Stimulated activated CD4-positive, alpha-beta T cell treated with anti-CD3 and anti-CD28 coated beads, Interleukin-15, amount 100 ng/mL, for 24 hours (primary cell): ENCODE data around the gene MMEL1.
"Not testable (repeated sequence)": the region's sequence is repeated elsewhere in the genome, so short reads cannot be mapped to it uniquely, and the experiment has no call there.

Source experiments
- DNase-seq: peaks from one replicate; pipeline ENCODE4 v3.0.0-alpha.2; 2020

The MMEL1 gene

DNA sequence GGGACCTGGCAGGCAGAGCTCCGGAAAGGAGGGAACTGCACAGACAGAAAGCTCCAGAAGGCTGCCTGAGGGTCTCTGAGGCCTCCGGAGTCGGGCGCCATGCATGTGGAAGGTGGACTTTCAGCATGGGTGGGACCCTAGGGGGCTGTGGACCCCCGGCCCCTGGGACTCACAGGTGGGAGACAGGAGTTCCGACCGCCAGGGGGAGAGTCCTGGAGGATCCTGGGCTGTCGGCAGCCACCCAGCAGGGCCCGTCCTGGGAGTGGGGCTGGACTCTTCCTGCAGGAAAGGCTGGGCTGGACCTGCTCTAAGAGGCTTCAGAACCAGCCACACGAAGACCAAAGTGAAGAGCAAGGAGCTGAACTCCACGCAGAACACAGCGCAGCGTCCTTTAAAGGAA lies 63.1 kb downstream of the MMEL1 start:
- not testable (repeated sequence) for DNase-seq

DNA sequence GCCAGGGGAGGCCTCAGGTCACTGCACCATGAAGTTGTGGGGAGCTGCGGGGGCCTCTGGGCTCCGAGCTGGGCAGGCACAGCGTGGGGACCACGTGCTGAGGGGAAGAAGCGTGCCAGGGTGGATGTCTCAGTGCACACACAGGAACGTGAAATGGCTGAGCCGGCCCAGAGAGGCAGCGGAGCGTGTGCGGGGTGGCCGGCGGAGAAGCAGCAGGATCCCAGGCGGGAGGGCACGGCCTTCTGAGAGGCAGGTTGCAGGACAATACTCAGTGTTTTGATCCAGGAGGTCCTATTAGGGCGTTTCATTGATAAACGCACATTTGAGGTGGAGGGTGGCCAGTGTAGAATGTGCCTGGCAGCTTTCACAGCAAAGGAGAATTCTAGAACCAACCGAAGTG lies 63.8 kb downstream of the MMEL1 start:
- no peak for DNase-seq

DNA sequence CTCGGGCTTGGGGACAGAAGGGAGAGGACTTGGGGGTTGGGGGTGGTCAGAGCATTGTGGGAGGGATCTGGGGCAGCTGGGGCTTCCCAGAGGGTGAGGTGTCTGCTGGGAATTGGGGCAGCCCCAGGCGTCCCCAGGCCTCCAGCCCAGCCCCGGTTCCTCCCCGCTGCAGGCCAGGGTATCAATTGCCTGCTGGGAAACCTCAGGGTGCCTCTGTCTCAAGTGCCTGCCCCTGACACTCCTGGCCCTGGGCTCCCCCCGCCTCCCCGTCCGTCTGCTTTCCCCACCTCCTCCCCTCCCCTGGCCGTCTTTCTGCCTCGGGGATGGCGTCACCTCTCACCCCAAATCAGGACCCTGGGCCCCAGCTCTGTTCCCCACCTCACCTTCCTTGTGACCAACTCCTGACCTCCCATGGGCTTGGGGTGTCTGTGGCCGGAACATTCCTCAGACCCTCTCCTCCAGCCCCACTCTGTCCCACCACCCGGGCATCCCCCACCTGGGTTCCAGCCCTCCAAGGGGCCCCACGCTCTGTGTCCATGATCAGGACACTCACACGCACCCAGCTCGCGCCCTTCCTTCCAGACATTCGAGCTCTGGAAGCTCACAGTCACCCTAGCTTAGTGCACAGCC lies 64.5 kb downstream of the MMEL1 start:
- not testable (repeated sequence) for DNase-seq

DNA sequence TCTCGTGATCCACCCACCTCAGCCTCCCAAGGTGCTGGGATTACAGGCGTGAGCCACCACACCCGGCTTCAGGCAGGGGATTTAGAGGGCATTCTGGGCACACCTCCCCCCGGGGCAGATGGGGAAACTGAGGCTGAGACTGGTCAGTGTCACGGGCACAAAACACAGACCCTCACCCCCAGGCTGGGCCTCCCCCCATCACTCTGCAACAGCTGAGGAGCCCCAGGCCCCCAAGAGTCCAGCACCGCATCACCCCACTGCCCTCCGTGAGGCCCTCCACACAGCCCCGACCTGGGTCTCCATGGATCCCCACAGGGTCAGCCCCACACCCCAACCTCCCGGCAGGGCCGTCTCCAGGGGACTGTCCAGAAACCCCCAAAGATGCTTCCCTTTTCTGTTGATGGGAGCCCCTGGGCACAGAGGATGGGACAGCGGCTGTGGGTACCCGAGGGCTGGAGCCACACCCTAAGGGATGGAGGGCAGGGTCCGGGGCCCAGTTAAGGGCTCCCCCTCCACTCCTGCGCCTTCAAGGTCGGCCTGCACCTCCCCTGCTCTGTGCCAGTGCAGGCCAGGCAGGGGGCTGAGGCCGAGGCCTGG lies 65.6 kb downstream of the MMEL1 start:
- no peak for DNase-seq

DNA sequence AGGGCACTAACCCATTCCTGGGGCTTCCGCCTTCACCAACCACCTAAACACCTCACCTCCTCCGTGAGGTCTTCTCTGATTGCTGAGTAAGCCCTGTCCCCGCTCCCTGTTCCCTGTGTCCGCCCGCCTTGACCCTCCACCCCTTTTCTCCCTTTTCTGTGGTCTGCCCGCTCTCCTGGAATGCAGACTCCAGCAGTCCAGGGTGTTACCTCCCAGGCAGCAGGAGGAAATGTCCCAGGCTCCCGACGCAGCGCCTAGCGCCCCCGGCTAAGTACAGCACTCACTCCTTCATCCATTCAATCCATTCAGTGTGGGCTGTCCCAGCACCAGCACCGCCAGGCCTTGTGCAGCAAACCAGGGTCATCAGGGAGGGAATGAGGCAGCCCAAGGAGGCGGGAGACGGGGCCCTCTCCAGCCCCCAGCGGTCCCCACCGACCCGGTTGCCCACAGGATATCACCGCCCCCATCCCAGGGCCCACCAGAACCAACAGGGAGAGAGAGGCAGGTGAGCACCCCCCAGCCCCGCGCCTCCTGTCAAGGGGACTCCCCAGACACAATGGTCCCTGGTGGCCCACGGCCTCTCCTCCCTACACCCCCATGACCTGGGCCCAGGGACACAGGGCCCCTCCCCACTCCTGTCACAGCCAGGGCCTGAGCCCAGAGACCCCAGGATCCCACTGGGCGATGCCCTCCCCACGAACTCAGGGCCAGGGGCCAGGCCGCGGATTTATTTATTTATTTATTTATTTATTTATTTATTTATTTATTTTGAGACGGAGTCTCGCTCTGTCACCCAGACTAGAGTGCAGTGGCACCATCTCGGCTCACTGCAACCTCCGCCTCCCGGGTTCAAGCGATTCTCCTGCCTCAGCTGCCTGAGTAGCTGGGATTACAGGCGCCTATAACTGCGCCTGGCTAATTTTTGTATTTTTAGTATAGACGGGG lies 66.4 kb downstream of the MMEL1 start:
- DNase-seq = no peak

DNA sequence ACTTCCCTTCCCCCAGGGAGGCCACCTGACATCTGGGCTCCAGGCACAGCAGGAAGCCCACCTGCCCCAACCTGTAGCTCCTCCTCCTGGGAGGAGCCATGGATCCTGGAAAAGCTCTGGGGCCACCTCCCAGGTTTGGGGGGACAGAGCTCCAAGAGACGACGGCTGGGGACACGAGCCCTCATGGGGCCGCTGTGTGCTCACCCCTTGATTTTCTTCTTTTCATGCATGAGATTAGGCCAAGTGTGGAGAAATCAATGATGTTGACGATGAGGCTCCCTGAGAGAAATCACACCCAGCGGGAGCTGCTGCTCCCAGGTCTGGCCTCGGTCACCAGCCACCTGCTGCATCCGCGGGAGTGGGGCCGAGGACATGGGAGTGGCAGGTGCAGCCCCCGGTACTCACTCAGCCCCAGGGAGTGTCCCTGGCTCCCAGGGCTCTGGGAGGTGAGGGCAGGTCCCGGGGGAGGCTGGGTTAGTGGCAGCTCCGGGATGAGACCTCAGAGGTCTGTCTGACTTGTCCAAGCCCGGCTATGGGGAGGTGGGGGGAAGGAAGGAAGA lies 67.9 kb downstream of the MMEL1 start:
- no peak for DNase-seq

DNA sequence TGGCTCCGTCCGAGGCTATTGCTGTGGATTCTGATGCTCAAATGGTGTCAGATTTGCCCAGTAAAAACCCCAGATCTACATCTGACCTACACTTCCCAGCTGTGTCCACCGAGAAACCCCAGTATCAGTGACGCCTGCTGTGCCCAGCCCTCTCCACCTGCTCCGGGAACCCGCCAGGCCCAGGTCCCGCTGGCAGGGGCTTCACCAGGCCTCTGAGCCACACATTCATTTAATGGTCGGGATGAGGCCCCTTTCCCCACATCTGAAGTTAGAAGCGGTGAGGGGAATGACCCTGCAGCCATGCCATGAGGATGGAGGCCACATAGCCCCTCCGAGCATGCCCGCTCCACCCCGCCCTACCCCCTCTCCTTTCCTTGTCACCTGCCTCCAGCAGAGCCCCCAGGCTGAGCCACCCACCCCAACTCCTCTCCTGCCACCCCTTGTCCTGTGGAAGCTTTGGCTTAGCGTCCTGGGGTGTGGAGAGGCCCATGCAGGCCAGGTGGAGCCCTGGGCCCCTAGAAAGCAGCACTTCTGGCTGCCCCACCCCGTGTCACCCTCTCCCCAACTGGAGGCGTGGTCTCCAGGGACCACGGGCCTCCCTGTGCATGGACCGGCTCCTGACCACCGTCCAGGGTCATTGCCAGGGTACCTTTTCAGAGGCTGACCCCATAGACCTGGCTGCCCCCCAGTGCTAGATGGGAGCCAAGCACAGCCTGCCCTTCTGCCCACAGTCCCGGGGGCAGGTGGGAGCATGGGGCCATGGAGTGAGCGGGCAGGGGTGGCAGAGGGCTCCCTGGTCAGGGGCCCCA lies 68.6 kb downstream of the MMEL1 start:
- no peak for DNase-seq

DNA sequence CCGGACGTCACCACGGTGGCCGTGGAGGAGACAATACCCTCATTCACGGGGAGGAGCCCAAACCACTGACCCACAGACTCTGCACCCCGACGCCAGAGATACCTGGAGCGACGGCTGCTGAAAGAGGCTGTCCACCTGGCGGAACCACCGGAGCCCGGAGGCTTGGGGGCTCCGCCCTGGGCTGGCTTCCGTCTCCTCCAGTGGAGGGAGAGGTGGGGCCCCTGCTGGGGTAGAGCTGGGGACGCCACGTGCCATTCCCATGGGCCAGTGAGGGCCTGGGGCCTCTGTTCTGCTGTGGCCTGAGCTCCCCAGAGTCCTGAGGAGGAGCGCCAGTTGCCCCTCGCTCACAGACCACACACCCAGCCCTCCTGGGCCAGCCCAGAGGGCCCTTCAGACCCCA lies 69.6 kb downstream of the MMEL1 start:
- no peak for DNase-seq

DNA sequence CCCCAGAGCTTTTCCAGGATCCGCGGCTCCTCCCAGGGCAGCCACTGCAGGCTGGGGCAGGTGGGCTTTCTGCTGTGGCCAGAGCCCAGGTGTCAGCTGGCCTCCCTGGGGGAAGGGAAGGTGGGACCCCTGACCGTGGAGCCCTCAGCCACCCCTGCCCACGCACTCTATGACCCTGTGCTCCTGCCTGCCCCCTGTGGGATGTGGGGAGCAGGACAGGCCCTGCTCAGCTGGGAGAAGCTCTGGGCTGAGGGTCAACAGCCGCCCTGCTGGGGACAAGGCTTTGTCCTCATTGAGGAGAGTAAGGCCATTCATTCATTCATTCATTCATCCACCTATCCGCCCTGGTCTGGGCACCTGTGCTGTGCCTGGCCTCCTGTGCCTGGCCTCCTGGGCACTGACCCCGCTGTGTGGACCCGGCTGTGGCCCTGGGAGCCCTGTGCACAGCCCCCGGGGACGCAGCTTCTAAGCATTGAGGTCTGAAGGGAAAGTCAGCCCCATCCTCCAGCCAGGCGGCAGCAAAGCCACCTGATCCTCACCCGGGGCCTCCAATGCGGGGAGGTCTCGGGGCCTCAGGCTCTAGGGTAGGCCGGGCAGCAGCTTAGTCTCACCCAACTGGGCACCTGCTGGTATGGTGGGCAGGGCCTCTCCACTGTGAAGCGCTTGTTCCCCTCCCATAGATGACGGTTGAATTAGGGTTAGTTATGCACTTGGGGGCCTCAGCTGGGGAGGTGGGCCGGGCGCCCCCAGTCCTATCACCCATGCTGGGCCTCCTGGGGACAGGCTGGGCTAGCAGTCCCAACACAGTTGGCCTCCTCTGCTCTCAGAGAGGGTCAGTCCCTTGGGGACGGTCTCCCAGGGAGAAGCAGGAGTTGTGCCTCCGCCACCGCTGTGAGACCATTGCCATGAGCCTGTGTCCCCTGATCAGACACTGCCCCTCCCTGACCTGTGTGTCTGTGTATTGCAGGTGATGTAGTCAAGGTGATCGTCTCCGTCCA lies 70.6 kb downstream of the MMEL1 start:
- peak; percentile 48 for DNase-seq

DNA sequence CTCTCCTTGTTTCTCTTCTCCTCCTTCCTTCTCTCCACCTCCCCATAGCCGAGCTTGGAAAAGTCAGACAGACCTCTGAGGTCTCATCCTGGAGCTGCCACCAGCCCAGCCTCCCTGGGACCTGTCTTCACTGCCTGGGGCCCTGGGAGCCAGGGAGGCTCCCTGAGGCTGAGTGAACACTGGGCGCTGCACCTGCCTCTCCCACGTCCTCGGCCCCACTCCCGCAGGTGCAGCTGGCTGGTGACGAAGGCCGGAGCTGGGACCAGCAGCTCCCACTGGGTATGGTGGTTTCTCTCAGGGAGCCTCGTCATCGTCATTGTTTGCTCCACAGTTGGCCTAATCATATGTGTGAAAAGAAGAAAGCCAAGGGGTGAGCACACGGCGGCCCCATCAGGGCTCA lies 71.4 kb downstream of the MMEL1 start:
- no peak for DNase-seq

DNA sequence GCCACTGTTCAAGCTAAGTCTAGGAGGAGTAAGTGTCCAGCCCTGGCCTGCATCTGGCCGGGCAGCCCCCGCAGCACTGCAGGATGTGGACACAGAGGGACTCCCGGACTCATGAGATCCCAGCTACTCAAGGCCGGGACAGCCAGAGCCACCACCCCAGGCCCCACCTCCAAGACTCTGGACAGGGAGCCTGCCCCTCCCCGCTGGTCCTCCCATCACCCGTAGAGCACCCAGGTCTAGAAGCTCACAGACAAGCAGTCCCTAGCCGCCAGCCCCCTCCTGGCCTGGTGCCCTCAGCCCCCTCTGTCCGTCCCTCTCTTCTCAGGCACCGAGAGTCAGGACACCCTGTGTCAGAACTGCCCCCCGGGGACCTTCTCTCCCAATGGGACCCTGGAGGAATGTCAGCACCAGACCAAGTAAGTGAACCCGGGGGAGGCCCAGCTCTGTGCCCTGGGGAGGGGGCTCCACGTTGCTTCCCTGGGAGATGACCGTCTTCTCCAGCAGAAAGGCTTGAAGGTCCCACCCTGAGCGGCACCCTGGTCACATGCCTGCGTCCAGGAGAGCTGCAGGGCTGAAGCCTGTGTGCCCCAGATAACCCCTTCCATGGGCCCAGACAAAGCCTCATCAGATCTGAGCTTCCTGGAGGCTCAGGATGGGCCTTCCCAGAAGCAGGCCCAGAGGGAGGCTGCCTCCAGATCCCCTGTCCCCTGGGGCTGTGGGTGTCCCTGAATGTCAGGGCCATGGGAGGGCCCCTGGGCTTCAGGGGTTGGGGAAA lies 72.3 kb downstream of the MMEL1 start:
- DNase-seq = no peak

DNA sequence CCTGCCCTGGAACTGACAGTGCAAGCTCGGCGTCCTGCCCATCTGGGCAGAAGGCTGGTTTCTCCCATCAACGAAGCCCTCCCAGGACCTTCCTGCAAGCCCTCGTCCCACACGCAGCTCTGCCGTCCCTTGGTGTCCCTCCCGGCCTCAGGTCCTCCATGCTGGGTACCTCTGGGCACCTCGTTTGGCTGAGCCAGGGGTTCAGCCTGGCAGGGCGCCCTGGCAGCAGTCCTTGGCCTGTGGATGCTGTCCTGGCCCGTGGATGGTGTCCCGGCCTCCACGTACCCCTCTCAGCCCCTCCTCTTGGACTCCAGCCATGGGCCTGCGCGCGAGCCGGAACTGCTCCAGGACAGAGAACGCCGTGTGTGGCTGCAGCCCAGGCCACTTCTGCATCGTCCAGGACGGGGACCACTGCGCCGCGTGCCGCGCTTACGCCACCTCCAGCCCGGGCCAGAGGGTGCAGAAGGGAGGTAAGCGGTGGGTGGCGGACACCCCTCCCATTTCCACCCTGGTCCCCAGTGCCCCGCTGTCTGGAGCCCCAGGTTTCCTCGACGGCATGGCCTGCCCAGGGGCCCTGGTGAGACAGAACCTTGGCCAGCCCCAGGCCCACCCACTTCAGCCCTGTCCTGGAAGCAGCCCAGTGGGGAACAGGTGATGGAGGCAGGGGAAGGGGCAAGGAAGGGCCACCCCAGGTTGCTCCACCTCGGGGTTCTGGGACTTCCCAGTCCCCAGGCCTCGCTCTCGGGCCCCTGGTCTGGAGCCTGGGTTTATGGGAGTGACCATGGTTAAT lies 73.1 kb downstream of the MMEL1 start:
- DNase-seq = no peak

DNA sequence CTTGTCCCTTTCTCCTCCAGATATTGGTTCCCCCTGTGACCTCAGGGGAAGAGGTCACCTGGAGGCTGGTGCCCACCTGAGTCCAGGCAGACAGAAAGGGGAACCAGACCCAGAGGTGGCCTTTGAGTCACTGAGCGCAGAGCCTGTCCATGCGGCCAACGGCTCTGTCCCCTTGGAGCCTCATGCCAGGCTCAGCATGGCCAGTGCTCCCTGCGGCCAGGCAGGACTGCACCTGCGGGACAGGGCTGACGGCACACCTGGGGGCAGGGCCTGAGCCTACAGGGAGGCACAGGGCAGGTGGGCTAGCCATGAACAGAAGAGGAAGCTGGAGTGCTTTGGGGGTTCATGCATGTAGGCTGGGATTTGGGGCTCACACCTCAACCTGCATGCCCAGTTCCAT lies 74.0 kb downstream of the MMEL1 start:
- DNase-seq = no peak

DNA sequence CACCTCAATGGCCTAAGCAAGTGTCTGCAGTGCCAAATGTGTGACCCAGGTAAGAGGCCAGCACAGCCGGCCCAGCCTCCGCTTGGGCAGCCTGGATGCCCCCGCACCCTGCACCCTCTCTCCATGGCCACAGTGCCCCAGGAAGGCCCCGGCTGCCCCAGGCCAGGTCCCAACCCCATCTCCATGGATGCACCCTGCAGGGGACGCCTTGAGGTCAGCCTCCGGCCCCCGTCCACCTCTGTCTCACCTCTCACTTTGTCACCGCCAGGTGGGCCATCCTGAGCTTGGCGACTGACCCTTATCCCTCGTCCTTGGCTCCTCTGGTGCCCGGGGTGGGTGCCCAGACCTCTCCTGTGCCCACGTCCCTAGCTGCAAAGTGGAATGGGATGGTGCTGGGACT lies 74.4 kb downstream of the MMEL1 start:
- no peak for DNase-seq

DNA sequence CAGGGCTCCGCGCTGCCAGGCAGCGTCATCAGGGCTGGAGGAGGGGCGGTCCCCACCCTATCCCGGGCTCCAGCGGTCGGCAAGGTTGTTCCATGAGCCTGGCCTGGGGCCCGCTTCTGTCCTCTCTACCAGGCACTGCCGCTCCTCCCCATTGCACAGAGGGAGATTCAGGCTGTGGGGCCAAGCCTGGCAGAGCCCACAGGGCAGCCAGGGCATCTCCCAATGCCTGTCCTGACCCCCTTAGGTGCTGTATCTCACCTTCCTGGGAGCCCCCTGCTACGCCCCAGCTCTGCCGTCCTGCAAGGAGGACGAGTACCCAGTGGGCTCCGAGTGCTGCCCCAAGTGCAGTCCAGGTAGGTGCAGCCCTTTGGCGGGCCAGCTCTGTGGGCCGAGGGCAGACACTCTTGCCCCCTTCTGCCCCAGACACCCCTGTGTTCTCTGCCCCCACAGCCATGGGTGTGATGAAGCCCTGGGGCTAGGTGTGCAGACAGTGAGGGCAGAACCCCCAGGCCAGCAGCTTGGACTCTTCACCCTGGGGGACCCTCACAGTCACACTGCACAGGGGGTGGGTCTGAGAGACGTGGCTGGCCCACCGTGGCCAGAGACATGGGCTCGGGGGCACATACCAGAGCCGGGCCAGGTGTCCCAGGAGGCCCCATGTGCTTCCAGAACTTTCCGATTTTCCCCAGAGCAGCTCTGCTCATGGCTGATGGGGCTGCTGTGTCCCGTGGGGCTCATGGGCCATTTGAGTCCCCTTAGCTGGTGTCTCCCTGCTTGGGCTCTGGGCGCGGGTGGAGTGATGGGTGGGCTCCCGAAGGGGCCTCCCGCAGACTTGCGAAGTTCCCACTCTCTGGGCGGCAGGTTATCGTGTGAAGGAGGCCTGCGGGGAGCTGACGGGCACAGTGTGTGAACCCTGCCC lies 75.1 kb downstream of the MMEL1 start:
- DNase-seq = no peak

DNA sequence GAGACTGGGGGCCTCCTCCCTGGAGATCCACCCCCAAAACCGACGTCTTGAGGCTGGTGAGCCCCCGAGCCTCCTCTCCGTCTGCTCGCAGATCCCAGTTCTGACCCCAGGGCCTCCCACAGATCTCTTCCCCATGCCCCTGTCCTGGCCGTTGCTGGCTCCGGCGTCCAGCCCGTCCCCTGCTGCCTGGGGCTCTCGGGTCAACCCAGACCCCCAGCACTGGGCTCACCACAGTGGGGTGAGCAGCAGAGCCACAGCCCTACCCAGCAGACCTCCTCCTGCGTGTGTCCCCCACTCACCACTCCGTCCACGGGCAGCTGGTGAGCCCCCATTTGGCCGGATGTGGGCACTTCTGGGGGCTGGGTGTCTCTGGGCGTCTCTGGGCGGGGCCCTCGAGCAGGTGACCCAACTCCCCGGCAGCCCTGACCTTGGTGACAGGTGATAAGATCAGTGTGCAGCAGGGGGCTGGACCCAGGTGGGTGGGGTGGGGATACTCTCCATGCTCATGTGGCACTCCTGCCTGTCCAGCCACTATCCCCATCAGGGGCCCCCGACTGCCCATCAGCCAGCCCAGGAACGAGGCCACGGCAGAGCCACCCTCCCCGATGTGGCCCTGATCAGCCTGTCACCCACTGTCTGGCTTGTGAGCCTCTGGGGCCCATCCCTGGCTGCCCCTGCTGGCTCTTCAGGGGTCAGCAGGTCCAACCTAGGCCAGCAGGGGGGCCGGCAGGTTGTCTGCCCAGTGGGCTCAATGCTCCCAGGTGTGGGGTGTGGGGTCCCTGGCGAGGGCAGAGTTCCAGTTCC lies 75.9 kb downstream of the MMEL1 start:
- DNase-seq = peak; percentile 60

DNA sequence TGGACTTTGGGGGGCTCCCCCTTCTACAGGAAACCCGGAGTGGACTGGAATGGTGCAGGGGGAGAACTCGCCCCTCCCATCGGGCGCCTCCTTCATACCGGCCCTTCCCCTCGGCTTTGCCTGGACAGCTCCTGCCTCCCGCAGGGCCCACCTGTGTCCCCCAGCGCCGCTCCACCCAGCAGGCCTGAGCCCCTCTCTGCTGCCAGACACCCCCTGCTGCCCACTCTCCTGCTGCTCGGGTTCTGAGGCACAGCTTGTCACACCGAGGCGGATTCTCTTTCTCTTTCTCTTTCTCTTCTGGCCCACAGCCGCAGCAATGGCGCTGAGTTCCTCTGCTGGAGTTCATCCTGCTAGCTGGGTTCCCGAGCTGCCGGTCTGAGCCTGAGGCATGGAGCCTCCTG lies 76.5 kb downstream of the MMEL1 start, which contains the start of gene TNFRSF14:
Gene TNFRSF14, plus strand, starts transcription at position 95 of the 401 bp plus-strand sequence. Its CDS starts 294 bp downstream, at position 389.
- DNase-seq = peak; percentile 77
